Ishikawa (cell line): ENCODE data around the gene SLC26A6.

Source experiments
- CEBPB ChIP-seq: IDR thresholded peaks from 2 replicates; pipeline ENCODE4 v1.6.1; 2012
- CREB1 ChIP-seq: IDR thresholded peaks from 2 replicates; pipeline ENCODE4 v1.6.1; 2012; ENCODE audit warnings: low read depth
- EGR1 ChIP-seq: IDR thresholded peaks from 2 replicates; pipeline ENCODE4 v1.6.1; 2012
- EP300 ChIP-seq: IDR thresholded peaks from 2 replicates; pipeline ENCODE4 v1.6.1; 2012; ENCODE audit warnings: borderline replicate concordance
- FOXM1 ChIP-seq: IDR thresholded peaks from 2 replicates; pipeline ENCODE4 v1.6.1; 2012; ENCODE audit warnings: low read depth, borderline replicate concordance
- NFIC ChIP-seq: IDR thresholded peaks from 2 replicates; pipeline ENCODE4 v1.6.1; 2012
- RAD21 ChIP-seq: IDR thresholded peaks from 2 replicates; pipeline ENCODE4 v1.6.1; 2012; ENCODE audit warnings: low read depth
- TAF1 ChIP-seq: IDR thresholded peaks from 2 replicates; pipeline ENCODE4 v1.6.1; 2012; ENCODE audit warnings: low read depth, mild to moderate bottlenecking
- TCF12 ChIP-seq: IDR thresholded peaks from 2 replicates; pipeline ENCODE4 v1.6.1; 2012; ENCODE audit warnings: low read depth
- TEAD4 ChIP-seq: IDR thresholded peaks from 2 replicates; pipeline ENCODE4 v1.6.1; 2012
- USF1 ChIP-seq: IDR thresholded peaks from 2 replicates; pipeline ENCODE4 v1.6.1; 2012
- YY1 ChIP-seq: IDR thresholded peaks from 2 replicates; pipeline ENCODE4 v1.6.1; 2012; ENCODE audit warnings: low read depth
- ZBTB7A ChIP-seq: IDR thresholded peaks from 2 replicates; pipeline ENCODE4 v1.6.1; 2012; ENCODE audit warnings: low read depth
- TF ChIP-seq, protein P1 (sequence below): IDR thresholded peaks from 2 replicates; pipeline ENCODE4 v1.6.1; 2012
- TF ChIP-seq, protein P2 (sequence below): IDR thresholded peaks from 2 replicates; pipeline ENCODE4 v1.6.1; 2012; ENCODE audit warnings: low read depth, mild to moderate bottlenecking

The SLC26A6 gene

DNA sequence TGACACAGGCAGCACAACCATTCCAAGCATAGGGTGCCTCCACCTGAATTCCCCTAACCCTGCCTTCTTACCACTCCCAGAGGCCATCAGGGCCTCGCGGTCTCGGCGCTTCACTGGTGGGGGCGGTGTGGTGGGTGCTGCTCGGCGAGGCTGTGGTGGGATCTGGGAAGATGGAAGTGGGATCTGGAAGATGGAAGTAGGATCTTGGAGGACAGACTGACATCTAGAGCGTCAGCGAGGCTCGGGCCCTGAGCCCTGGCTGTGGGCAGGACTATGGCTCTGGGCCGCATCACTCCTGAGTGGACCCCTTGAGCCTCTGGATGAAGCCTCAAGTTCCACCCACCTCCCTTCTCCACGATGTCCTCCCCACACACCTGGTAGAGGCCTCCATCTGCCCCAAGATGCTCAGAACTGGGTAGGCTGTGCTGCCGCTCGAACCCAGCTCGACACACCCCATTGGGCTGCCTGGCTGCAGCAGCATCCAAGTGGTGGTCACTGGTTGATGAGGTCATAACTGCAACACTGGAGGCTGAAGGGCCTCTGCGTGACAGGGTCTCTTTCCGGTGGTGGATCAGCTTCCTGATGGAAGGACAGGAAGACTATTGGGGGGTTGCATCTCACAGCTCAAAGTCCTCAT is 46.8 kb upstream of the SLC26A6 start:
- no peak for TF ChIP-seq NFIC
- no peak for TF ChIP-seq RAD21
- no peak for TF ChIP-seq TCF12
- TF ChIP-seq, protein P1, sequence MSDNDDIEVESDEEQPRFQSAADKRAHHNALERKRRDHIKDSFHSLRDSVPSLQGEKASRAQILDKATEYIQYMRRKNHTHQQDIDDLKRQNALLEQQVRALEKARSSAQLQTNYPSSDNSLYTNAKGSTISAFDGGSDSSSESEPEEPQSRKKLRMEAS, result no peak
- TF ChIP-seq FOXM1, result no peak
- TF ChIP-seq EGR1, result no peak
- no peak for TF ChIP-seq YY1
- TF ChIP-seq EP300, result no peak

GRCh38 chr3:48681541-48681880 is 46.2 kb upstream of the SLC26A6 start:
- no peak for TF ChIP-seq USF1
- TF ChIP-seq CEBPB, result no peak
- no peak for TF ChIP-seq RAD21
- no peak for TF ChIP-seq EGR1
- no peak for TF ChIP-seq EP300
- no peak for TF ChIP-seq CREB1
- TF ChIP-seq NFIC, result no peak
- TF ChIP-seq, protein P1, result no peak

DNA sequence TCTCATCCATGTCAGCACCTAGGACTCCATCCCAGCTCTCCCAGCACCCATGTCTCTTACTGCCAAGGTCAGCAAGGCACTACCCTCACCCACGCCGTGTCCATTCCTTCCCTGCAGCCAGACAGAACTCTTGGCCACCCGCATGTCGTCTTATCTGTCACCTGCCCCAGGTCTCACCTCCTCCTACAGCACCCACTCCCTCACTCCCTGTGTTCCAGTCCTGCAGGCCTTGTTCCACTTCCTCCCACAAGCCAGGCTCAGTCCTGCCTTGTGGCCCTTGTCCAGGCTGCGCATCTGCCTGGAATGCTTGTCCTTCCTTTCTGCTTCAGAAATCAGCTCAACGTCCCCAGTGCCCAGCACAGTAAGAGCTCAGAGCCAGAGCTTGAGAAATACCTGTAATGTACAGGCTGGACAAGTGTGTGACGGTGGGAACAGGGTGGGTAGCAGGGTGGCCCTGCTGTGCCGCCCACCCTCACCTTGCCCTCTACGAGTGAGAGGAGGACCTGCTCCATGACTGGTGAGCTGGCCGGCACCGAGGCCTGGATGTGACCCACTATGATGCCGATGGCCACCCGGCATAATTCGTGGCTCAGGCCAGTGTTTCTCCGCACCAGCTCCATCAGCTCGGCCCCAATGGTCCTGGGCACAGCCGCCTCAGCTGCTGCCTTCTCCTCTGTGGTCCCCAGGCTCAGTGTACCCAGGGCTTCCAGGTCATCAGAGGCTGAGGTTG is 45.7 kb upstream of the SLC26A6 start:
- TF ChIP-seq, protein P2, sequence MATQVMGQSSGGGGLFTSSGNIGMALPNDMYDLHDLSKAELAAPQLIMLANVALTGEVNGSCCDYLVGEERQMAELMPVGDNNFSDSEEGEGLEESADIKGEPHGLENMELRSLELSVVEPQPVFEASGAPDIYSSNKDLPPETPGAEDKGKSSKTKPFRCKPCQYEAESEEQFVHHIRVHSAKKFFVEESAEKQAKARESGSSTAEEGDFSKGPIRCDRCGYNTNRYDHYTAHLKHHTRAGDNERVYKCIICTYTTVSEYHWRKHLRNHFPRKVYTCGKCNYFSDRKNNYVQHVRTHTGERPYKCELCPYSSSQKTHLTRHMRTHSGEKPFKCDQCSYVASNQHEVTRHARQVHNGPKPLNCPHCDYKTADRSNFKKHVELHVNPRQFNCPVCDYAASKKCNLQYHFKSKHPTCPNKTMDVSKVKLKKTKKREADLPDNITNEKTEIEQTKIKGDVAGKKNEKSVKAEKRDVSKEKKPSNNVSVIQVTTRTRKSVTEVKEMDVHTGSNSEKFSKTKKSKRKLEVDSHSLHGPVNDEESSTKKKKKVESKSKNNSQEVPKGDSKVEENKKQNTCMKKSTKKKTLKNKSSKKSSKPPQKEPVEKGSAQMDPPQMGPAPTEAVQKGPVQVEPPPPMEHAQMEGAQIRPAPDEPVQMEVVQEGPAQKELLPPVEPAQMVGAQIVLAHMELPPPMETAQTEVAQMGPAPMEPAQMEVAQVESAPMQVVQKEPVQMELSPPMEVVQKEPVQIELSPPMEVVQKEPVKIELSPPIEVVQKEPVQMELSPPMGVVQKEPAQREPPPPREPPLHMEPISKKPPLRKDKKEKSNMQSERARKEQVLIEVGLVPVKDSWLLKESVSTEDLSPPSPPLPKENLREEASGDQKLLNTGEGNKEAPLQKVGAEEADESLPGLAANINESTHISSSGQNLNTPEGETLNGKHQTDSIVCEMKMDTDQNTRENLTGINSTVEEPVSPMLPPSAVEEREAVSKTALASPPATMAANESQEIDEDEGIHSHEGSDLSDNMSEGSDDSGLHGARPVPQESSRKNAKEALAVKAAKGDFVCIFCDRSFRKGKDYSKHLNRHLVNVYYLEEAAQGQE, result no peak
- no peak for TF ChIP-seq TEAD4
- TF ChIP-seq YY1, result no peak
- no peak for TF ChIP-seq TAF1
- TF ChIP-seq FOXM1, result no peak
- no peak for TF ChIP-seq EGR1
- TF ChIP-seq TCF12, result no peak
- TF ChIP-seq, protein P1, result no peak

DNA sequence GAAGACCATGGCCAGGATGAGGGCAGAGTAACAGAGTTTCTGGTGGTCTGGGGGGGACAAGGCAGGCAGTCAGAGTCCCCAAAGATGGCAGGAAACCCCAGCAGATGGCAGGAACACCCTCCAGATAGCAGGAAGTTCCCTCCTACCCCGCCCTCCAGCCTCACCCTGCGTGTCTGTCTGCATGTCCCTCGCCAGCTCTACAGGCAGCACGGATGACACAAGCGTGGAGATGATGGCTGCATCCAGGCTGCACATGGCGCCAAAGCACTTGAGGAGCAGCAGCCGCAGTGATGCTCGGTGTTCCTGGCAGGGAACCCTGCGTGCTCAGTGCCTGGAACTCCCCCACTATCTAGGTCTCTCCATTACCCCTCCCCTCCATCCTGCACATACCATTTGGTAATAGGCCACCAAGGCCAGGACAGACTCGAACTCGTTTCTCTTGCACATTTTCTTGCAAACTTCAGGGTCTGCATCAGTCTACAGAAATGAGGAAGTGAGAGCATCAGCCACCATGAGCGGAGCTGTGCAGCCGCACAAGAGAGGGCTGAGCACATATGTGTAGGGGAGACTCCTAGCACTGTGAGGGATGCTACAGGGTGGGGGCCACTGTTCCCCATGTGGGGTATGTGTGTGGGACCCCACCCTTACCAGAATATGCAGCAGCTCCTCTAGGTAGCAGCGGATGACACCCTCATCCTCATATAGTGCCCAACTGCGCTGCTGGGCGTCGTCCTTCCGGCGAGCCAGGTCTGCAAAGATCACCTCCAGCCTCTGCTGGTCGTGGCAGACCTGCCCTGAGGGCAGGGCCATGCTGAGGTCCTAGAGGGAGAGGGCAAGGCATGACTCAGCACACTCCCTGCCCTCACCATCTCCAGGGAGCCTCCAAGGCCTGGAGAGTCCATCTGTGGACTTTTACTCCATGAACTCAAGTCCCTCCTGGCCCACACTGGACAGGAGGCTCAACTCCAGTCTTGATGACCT is 44.4 kb upstream of the SLC26A6 start:
- TF ChIP-seq EP300 (no peak), YY1 (no peak)
- TF ChIP-seq, protein P1, result no peak

DNA sequence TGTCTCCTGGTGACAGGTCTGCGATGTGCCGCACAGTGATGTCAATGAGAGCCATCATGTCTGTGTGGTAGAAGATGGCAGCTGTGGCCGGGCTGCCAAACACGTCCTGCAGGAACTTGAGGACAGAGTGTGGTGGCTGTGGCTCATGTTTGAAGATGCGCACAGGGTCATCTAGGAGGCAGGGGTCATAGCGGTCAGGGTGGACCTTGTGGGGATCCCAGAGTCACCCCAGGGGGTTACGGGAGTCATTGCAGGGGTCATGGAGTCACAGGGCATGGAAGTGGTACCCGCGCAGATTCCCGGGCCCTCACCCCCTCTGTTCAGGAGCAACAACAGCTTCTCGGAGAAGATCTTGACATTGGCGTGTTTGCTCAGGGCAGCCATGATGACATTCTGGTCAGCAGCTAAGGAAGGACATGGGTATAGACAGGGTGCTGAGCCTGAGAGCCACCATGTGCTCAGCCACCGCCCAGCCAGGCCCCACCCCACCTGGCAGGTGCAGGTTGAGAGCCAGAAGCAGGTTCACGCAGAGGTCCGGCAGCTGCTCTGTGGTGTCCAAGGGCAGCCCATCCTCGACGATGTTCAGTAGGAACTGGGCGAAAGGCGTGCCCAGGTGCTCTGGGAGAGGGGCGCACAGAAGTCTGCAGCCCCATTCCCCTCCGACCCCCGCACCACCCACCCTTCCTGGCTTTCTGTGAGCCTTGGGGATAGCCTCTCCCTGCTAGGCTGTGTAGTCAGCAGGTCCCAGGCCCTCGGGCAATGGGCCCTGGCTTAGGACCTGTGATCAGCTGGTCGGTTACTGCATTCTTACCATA is 43.5 kb upstream of the SLC26A6 start:
- TF ChIP-seq TEAD4, result no peak
- no peak for TF ChIP-seq TCF12
- no peak for TF ChIP-seq NFIC
- no peak for TF ChIP-seq CREB1
- TF ChIP-seq RAD21, result no peak
- TF ChIP-seq, protein P1, result no peak
- TF ChIP-seq TAF1, result no peak
- TF ChIP-seq ZBTB7A, result no peak
- TF ChIP-seq, protein P2, result no peak
- no peak for TF ChIP-seq YY1
- no peak for TF ChIP-seq FOXM1
- no peak for TF ChIP-seq CEBPB
- no peak for TF ChIP-seq EGR1
- TF ChIP-seq EP300, result no peak
- TF ChIP-seq USF1, result no peak
